ENCODE data around the gene MAGI2. TPM values are rescaled to one million over a fixed set of nuclear protein-coding genes. Genes with fewer than 3 reads are reported as not detected.

The MAGI2 gene
- total RNA-seq, 1 experiment from 2014 or later = 14.3 TPM

DNA sequence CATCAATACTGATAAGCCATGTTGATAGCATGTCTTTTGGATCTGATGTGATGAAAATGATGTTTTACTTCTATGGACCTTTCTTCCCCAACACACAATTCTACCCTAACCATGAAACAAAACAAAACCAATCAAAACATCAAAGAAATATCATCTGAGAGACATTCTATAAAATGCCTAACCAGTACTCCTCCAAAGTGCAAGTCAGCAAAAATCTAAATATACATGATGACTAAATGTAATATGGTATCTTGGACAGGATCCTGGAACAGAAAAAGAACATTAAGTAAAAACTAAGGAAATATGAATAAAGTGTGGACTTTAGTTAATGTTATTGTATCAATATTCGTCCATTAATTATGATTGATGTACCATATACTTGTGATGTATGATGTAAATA is 625.1 kb downstream of the MAGI2 start:
- H2BK5ac ChIP-seq (ENCODE audit: insufficient read length, low read length) = no peak overlapping the region
- no peak overlapping the region for H3K4me2 ChIP-seq (ENCODE audit: insufficient read depth, insufficient read length, low read length)
- peaks cover 6% of the 10 kb centered on the region in 2 experiments; a peak in 2 of 4 replicates for H3K4me1 Mint-ChIP-seq
- TF ChIP-seq, protein P1, sequence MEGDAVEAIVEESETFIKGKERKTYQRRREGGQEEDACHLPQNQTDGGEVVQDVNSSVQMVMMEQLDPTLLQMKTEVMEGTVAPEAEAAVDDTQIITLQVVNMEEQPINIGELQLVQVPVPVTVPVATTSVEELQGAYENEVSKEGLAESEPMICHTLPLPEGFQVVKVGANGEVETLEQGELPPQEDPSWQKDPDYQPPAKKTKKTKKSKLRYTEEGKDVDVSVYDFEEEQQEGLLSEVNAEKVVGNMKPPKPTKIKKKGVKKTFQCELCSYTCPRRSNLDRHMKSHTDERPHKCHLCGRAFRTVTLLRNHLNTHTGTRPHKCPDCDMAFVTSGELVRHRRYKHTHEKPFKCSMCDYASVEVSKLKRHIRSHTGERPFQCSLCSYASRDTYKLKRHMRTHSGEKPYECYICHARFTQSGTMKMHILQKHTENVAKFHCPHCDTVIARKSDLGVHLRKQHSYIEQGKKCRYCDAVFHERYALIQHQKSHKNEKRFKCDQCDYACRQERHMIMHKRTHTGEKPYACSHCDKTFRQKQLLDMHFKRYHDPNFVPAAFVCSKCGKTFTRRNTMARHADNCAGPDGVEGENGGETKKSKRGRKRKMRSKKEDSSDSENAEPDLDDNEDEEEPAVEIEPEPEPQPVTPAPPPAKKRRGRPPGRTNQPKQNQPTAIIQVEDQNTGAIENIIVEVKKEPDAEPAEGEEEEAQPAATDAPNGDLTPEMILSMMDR (conservative IDR thresholded peaks at IDR 0.05) = no peak
- no peak overlapping the region for H3K14ac ChIP-seq (ENCODE audit: insufficient read depth, low read length)
- no peak overlapping the region for H3K4me3 Mint-ChIP-seq
- no peaks in the 10 kb centered on the region; the same call in 1 of the 2 replicates for H3K27me3 Mint-ChIP-seq (ENCODE audit: low read depth)
- no peak overlapping the region for H2AFZ ChIP-seq (ENCODE audit: low read length)
- H3K27ac ChIP-seq (ENCODE audit: insufficient read length, low read depth, low read length) = no peak overlapping the region
- H2BK120ac ChIP-seq (ENCODE audit: low read depth, low read length, poor library complexity, severe bottlenecking) = no peak overlapping the region
- H3K18ac ChIP-seq (ENCODE audit: insufficient read length, low read depth, low read length) = no peak overlapping the region
- no peaks in the 10 kb centered on the region for H3K23me2 ChIP-seq (ENCODE audit: insufficient read length, low read depth, low read length, poor library complexity, severe bottlenecking)
- no peaks in the 10 kb centered on the region for H3K79me2 ChIP-seq (ENCODE audit: insufficient read depth, low read length)
- WGBS (ENCODE audit: extremely low coverage, insufficient read length, low lambda C conversion rate) = 100% methylated on average over 1 of the region's 1 CpG
- H3T11ph ChIP-seq (ENCODE audit: low read length) = no peak overlapping the region
- no peak overlapping the region for H4K91ac ChIP-seq (ENCODE audit: insufficient read length, low read depth, low read length)
- no peaks in the 10 kb centered on the region for H3K79me1 ChIP-seq (ENCODE audit: insufficient read depth, low read depth, low read length, poor library complexity, severe bottlenecking)
- H3K27ac Mint-ChIP-seq = no peak overlapping the region
- no peaks in the 10 kb centered on the region for H3K4me1 ChIP-seq (ENCODE audit: insufficient read depth, low read length)
- no peak overlapping the region for H3K56ac ChIP-seq (ENCODE audit: insufficient read length, low read depth, low read length)
- peaks cover 8 to 10% of the 10 kb centered on the region in 2 experiments for H3K9me3 Mint-ChIP-seq
- H3K23ac ChIP-seq (ENCODE audit: insufficient read length, low read depth, low read length) = no peak overlapping the region
- peaks cover 0 to 11% (median 7%) of the 10 kb centered on the region in 3 experiments; a peak in 3 of 7 replicates for H3K36me3 Mint-ChIP-seq (ENCODE audit: insufficient read depth in 1 of 3, low read depth in 3 of 3)
- H2BK15ac ChIP-seq (ENCODE audit: low read depth, low read length) = no peak overlapping the region
- DNase-seq = no peak
- no peak overlapping the region for H3K4ac ChIP-seq (ENCODE audit: low read depth, low read length)
- H4K20me1 ChIP-seq (ENCODE audit: control insufficient read depth, insufficient read depth, insufficient read length) = no peaks in the 10 kb centered on the region
- no peak overlapping the region for H4K5ac ChIP-seq (ENCODE audit: insufficient read length, low read depth, low read length)
- H4K8ac ChIP-seq (replicated peaks; ENCODE audit: insufficient read length, low read depth, low read length) = no peak overlapping the region
- H3K9me3 ChIP-seq (ENCODE audit: control insufficient read depth, low read depth, low read length) = no peaks in the 10 kb centered on the region
- H2BK20ac ChIP-seq (ENCODE audit: low read depth, low read length, poor library complexity, severe bottlenecking) = no peak overlapping the region
- H3K27me3 ChIP-seq (ENCODE audit: insufficient read depth, low read length) = no peaks in the 10 kb centered on the region
- no peak overlapping the region for H3K9ac ChIP-seq (ENCODE audit: extremely low read depth, insufficient read length, low read length)
- H2AK5ac ChIP-seq (ENCODE audit: insufficient read length, low read length) = no peak overlapping the region
- no peak overlapping the region for H2BK12ac ChIP-seq (ENCODE audit: insufficient read length, low read depth, low read length)
